22Rv1 (cell line): ENCODE data around the gene SLC17A5.

Source experiments
- ZFX ChIP-seq: fragments of 450-650 bp; IDR thresholded peaks from 2 replicates; pipeline ENCODE4 v1.6.1; 2017; ENCODE audit warnings: antibody characterized with exemption, borderline replicate concordance
- TF ChIP-seq, protein P1 (sequence below): fragments of 450-650 bp; IDR thresholded peaks from 2 replicates; pipeline ENCODE4 v1.5.1; 2017; ENCODE audit warnings: mild to moderate bottlenecking

GRCh38 chr6:73624896-73625295 is 28.9 kb downstream of the SLC17A5 start:
- TF ChIP-seq, protein P1, sequence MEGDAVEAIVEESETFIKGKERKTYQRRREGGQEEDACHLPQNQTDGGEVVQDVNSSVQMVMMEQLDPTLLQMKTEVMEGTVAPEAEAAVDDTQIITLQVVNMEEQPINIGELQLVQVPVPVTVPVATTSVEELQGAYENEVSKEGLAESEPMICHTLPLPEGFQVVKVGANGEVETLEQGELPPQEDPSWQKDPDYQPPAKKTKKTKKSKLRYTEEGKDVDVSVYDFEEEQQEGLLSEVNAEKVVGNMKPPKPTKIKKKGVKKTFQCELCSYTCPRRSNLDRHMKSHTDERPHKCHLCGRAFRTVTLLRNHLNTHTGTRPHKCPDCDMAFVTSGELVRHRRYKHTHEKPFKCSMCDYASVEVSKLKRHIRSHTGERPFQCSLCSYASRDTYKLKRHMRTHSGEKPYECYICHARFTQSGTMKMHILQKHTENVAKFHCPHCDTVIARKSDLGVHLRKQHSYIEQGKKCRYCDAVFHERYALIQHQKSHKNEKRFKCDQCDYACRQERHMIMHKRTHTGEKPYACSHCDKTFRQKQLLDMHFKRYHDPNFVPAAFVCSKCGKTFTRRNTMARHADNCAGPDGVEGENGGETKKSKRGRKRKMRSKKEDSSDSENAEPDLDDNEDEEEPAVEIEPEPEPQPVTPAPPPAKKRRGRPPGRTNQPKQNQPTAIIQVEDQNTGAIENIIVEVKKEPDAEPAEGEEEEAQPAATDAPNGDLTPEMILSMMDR, result no peak
- TF ChIP-seq ZFX, result no peak
